Heart left ventricle (tissue), 16 donors: ENCODE data around the gene SDR42E2. TPM values are rescaled to one million over a fixed set of nuclear protein-coding genes. Genes with fewer than 3 reads are reported as not detected.
A peak's percentile ranks its signal among the peaks of the same experiment; 100 is the strongest.

ENCODE experiments used
- ATAC-seq, 4 donors: fragments of 200-7000 bp; cut with Tn5 transposase; one replicate each; pipeline ENCODE4 v1.9.1; 2020 to 2022; ENCODE audit warnings: moderate library complexity in 4 of 4, mild to moderate bottlenecking in 3 of 4, moderate number of reproducible peaks in 1 of 4
- DNase-seq, 5 donors: peaks; one replicate each; pipeline ENCODE4 v3.0.0-alpha.2; 2020
- H3K27ac ChIP-seq, 12 donors: fragments of 200-600 bp; sonication (generic) in 4 of 12; one replicate each; pipeline versions ENCODE4 v1.5.0 to v1.8.0; 2016 to 2022; ENCODE audit warnings: mild to moderate bottlenecking in 2 of 12
- H3K27me3 ChIP-seq, 9 donors: fragments of 200-600 bp; sonication (generic) in 2 of 9; one replicate each; pipeline versions ENCODE4 v1.5.1 to v1.8.0; 2016 to 2022; ENCODE audit warnings: mild to moderate bottlenecking in 3 of 9
- H3K36me3 ChIP-seq, 9 donors: fragments of 200-600 bp; sonication (generic) in 2 of 9; one replicate each; pipeline versions ENCODE4 v1.5.0 to v1.8.0; 2018 to 2022; ENCODE audit warnings: mild to moderate bottlenecking in 2 of 9
- H3K4me1 ChIP-seq, 12 donors: fragments of 200-600 bp; sonication (generic) in 4 of 12; one replicate each; pipeline versions ENCODE4 v1.5.0 to v1.8.0; 2016 to 2022; ENCODE audit warnings: mild to moderate bottlenecking in 3 of 12
- H3K4me3 ChIP-seq, 12 donors: fragments of 200-600 bp; sonication (generic) in 4 of 12; one replicate each; pipeline versions ENCODE4 v1.5.0 to v1.8.0; 2017 to 2022; ENCODE audit warnings: mild to moderate bottlenecking in 9 of 12, moderate library complexity in 4 of 12
- H3K9me3 ChIP-seq, 12 donors: fragments of 200-600 bp; sonication (generic) in 4 of 12; one replicate each; pipeline versions ENCODE4 v1.5.0 to v1.8.0; 2016 to 2022; ENCODE audit warnings: mild to moderate bottlenecking in 1 of 12
- CTCF ChIP-seq, 12 donors: fragments of 200-600 bp; sonication (generic) in 4 of 12; IDR thresholded peaks; one replicate each; pipeline versions ENCODE4 v1.5.0 to v1.8.0; 2018 to 2022; ENCODE audit warnings: antibody characterized with exemption in 12 of 12, mild to moderate bottlenecking in 5 of 12
- POLR2A ChIP-seq, 2 donors: fragments of 450-650 bp; IDR thresholded peaks; one replicate each; pipeline ENCODE4 v1.6.1; 2017; ENCODE audit warnings: antibody characterized with exemption in 2 of 2, mild to moderate bottlenecking in 2 of 2, moderate library complexity in 2 of 2
- WGBS, 4 donors: extraction: QIAGEN DNeasy Blood & Tissue Kit in 2 of 4; methylation state at CpG; one replicate each; pipeline versions ENCODE4 v1.1.5 to v1.1.7; 2013 to 2018; 5-methylcytosine and 5-hydroxymethylcytosine counted together
- intact Hi-C, 10 donors: fragments of 100-400 bp; cut with DNase I; formaldehyde crosslinking; loops; one replicate each; pipeline versions ENCODE4 v1.11.1 to v1.14.2; 2022
- polyA plus RNA-seq, 2 donors: library from polyadenylated mRNA; stranded (reverse); fragments of 200-250 nt; gene quantifications; one replicate each; pipeline ENCODE4 v1.2.3, GENCODE V29; 2013
- total RNA-seq, 9 donors: library from RNA; depleted of rRNA in 2 of 9; stranded (reverse); fragments of >200 nt in 2 of 9; fragmentation: NEBNext Ultra II Directional in 3 of 9; extraction: Animal tissue kit (Norgen Biotek cat#: 25700) in 3 of 9; gene quantifications; one replicate each; pipeline versions ENCODE4 v1.1.0 to v1.2.4, GENCODE V29; 2016 to 2023
- donor health status: ischemic (EF 13 %, LVEDD 7.1; RV severe dilation, severe dysfunction).
- donor health status: healthy with polysubstance abuse.
- donor health status: DM: no; HTN: yes; CAD: no.
- donor health status: DM: no; HTN: no; CAD: no.
- donor health status: ischemic (EF 25% LVEDD 6.9; RV normal size, moderate dysfunction).
- donor health status: ischemic (EF 25% LVEDD 5.7; RV mildly dilated, moderate dysfunction).
- donor health status: healthy.
- donor health status: DM: yes; HTN: yes; CAD: no.
- donor health status: ischemic (EF 35%, LVEDD 5.7; RV mildly dilated, moderate dysfunction).
- donor health status: nonischemic (EF 11% LVEDD 7.7; RV severe dilation, severe dysfunction).
- donor health status: DM: yes; HTN: yes; CAD: no.
- donor health status: PGD.
- donor health status: ischemic (EF 29% LVEDD 5.4; RV normal size, mild dysfunction).
- donor health status: nonischemic (EF 23%, LVEDD 6.1; RV moderate dilation, normal function).

The SDR42E2 gene
- total and polyA plus RNA-seq, 11 donors, result not detected

GRCh38 chr16:22181426-22181825 lies 19.1 kb downstream of the SDR42E2 start:
- Histone ChIP-seq H3K27ac (no peak overlapping the region), H3K27me3 (no peaks in the 10 kb centered on the region), H3K9me3 (no peaks in the 10 kb centered on the region), H3K4me3 (no peak overlapping the region), H3K4me1 (no peaks in the 10 kb centered on the region), H3K36me3 (no peaks in the 10 kb centered on the region)
- ATAC-seq (peak in 1 of 4 donors; percentile 14), DNase-seq (peak in 1 of 5 donors; percentile 35)
- whole genome bisulfite sequencing, 4 donors, result 83 to 92% (median 91%) methylated on average over 11 of the region's 11 CpGs
- intact Hi-C loops, result loop anchor here in 3 of 10 donors (10.0 kb wide), 3 partner anchors 87 to 527 kb away; partner anchors contain the start of genes IGSF6 (in 1 of the 3) and VWA3A (in 1 of the 3)
- TF ChIP-seq POLR2A (IDR thresholded peaks at IDR 0.05), result no peak
- no peak for TF ChIP-seq CTCF (IDR thresholded peaks at IDR 0.05)

GRCh38 chr16:22181843-22182242 lies 19.5 kb downstream of the SDR42E2 start:
- ATAC-seq, result no peak
- intact Hi-C loops, result loop anchor here in 3 of 10 donors (10.0 kb wide), 3 partner anchors 87 to 527 kb away; partner anchors contain the start of genes IGSF6 (in 1 of the 3) and VWA3A (in 1 of the 3)
- TF ChIP-seq CTCF (IDR thresholded peaks at IDR 0.05) (no peak), POLR2A (IDR thresholded peaks at IDR 0.05) (no peak)
- peak in 1 of 5 donors; percentile 6 for DNase-seq
- WGBS, 4 donors, result 79 to 91% (median 85%) methylated on average over 7 of the region's 7 CpGs
- no peaks in the 10 kb centered on the region for H3K4me1 ChIP-seq
- no peaks in the 10 kb centered on the region for H3K9me3 ChIP-seq
- H3K36me3 ChIP-seq, result no peaks in the 10 kb centered on the region
- H3K4me3 ChIP-seq, result no peak overlapping the region
- no peaks in the 10 kb centered on the region for H3K27me3 ChIP-seq
- H3K27ac ChIP-seq, result no peak overlapping the region

- H3K9me3 ChIP-seq, result no peaks in the 10 kb centered on the region
- H3K4me1 ChIP-seq, result peaks cover 0 to 4% (median 0%) of the 10 kb centered on the region in 12 donors
- ATAC-seq, result no peak
- peak in 1 of 5 donors; percentile 4 for DNase-seq
- no peaks in the 10 kb centered on the region for H3K27me3 ChIP-seq
- 92 to 96% (median 95%) methylated on average over 4 to 5 of the region's 5 CpGs for WGBS, 4 donors
- TF ChIP-seq CTCF (IDR thresholded peaks at IDR 0.05), result no peak
- TF ChIP-seq POLR2A (IDR thresholded peaks at IDR 0.05), result no peak
- no peaks in the 10 kb centered on the region for H3K36me3 ChIP-seq
- no peak overlapping the region for H3K27ac ChIP-seq
- intact Hi-C loops, result loop anchor here in 3 of 10 donors (10.0 kb wide), 3 partner anchors 89 to 529 kb away; partner anchors contain the start of genes IGSF6 (in 1 of the 3) and VWA3A (in 1 of the 3)
- H3K4me3 ChIP-seq, result no peak overlapping the region
These were observed 21.0 kb downstream of the SDR42E2 start for GRCh38 chr16:22183335-22183734.

GRCh38 chr16:22183901-22184614 lies 21.8 kb downstream of the SDR42E2 start:
- TF ChIP-seq POLR2A (IDR thresholded peaks at IDR 0.05) (no peak), CTCF (IDR thresholded peaks at IDR 0.05) (no peak)
- intact Hi-C loops, result loop anchor here in 3 of 10 donors (10.0 kb wide), 3 partner anchors 89 to 529 kb away; partner anchors contain the start of genes IGSF6 (in 1 of the 3) and VWA3A (in 1 of the 3)
- Histone ChIP-seq H3K27ac (no peak overlapping the region), H3K4me1 (peaks cover 0 to 11% (median 6%) of the 10 kb centered on the region in 12 donors), H3K27me3 (no peaks in the 10 kb centered on the region), H3K36me3 (no peaks in the 10 kb centered on the region), H3K9me3 (no peaks in the 10 kb centered on the region), H3K4me3 (no peak overlapping the region)
- DNase-seq (peak in 1 of 5 donors; percentile 45), ATAC-seq (no peak)
- WGBS, 4 donors, result 85 to 96% (median 87%) methylated on average over 9 to 11 of the region's 11 CpGs
